ENCODE measurements around the gene PPHLN1. TPM values are rescaled to one million over a fixed set of nuclear protein-coding genes. Genes with fewer than 3 reads are reported as not detected.

PPHLN1 gene
- total RNA-seq, 1 donor from 2014 or later, result 50.3 TPM

GRCh38 chr12:42445891-42446290 is 119.9 kb downstream of the PPHLN1 start:
- no peak for DNase-seq (ENCODE audit: low spot score)
- Mint-ChIP-seq H3K4me1 (ENCODE audit: unreplicated experiment) (peaks cover 5% of the 10 kb centered on the region), H3K36me3 (ENCODE audit: low read depth, unreplicated experiment) (peaks cover 41% of the 10 kb centered on the region)

GRCh38 chr12:42446761-42447160 is 120.8 kb downstream of the PPHLN1 start:
- no peaks in the 10 kb centered on the region for H3K9me3 Mint-ChIP-seq (ENCODE audit: unreplicated experiment)
- H3K4me3 Mint-ChIP-seq (ENCODE audit: unreplicated experiment), result peak overlapping the region; percentile 57
- H3K27me3 Mint-ChIP-seq (ENCODE audit: unreplicated experiment), result no peaks in the 10 kb centered on the region
- H3K36me3 Mint-ChIP-seq (ENCODE audit: low read depth, unreplicated experiment), result peaks cover 41% of the 10 kb centered on the region
- TF ChIP-seq CTCF (IDR thresholded peaks at IDR 0.05; ENCODE audit: unreplicated experiment), result no peak
- H3K4me1 Mint-ChIP-seq (ENCODE audit: unreplicated experiment), result peaks cover 5% of the 10 kb centered on the region
- no peak overlapping the region for H3K27ac Mint-ChIP-seq (ENCODE audit: unreplicated experiment)
- DNase-seq (ENCODE audit: low spot score), result no peak

More at GRCh38 chr12:42445891-42446290, 119.9 kb downstream of the PPHLN1 start:
- TF ChIP-seq CTCF (IDR thresholded peaks at IDR 0.05; ENCODE audit: unreplicated experiment), result no peak
- H3K27me3 Mint-ChIP-seq (ENCODE audit: unreplicated experiment), result no peaks in the 10 kb centered on the region
- H3K4me3 Mint-ChIP-seq (ENCODE audit: unreplicated experiment), result no peak overlapping the region
- H3K9me3 Mint-ChIP-seq (ENCODE audit: unreplicated experiment), result no peaks in the 10 kb centered on the region
- no peak overlapping the region for H3K27ac Mint-ChIP-seq (ENCODE audit: unreplicated experiment)

GRCh38 chr12:42447371-42447786 is 121.4 kb downstream of the PPHLN1 start:
- no peak for DNase-seq (ENCODE audit: low spot score)
- no peak overlapping the region for H3K27ac Mint-ChIP-seq (ENCODE audit: unreplicated experiment)
- H3K4me1 Mint-ChIP-seq (ENCODE audit: unreplicated experiment), result peaks cover 4% of the 10 kb centered on the region
- no peaks in the 10 kb centered on the region for H3K27me3 Mint-ChIP-seq (ENCODE audit: unreplicated experiment)
- H3K4me3 Mint-ChIP-seq (ENCODE audit: unreplicated experiment), result no peak overlapping the region
- no peaks in the 10 kb centered on the region for H3K9me3 Mint-ChIP-seq (ENCODE audit: unreplicated experiment)
- H3K36me3 Mint-ChIP-seq (ENCODE audit: low read depth, unreplicated experiment), result peaks cover 40% of the 10 kb centered on the region
- no peak for TF ChIP-seq CTCF (IDR thresholded peaks at IDR 0.05; ENCODE audit: unreplicated experiment)

- Mint-ChIP-seq H3K27me3 (ENCODE audit: unreplicated experiment) (no peaks in the 10 kb centered on the region), H3K9me3 (ENCODE audit: unreplicated experiment) (no peaks in the 10 kb centered on the region), H3K27ac (ENCODE audit: unreplicated experiment) (no peak overlapping the region), H3K36me3 (ENCODE audit: low read depth, unreplicated experiment) (peaks cover 27% of the 10 kb centered on the region), H3K4me3 (ENCODE audit: unreplicated experiment) (no peak overlapping the region), H3K4me1 (ENCODE audit: unreplicated experiment) (no peaks in the 10 kb centered on the region)
- DNase-seq (ENCODE audit: low spot score), result no peak
- no peak for TF ChIP-seq CTCF (IDR thresholded peaks at IDR 0.05; ENCODE audit: unreplicated experiment)
These were observed 122.9 kb downstream of the PPHLN1 start for GRCh38 chr12:42448841-42449240.

- no peak for TF ChIP-seq CTCF (IDR thresholded peaks at IDR 0.05; ENCODE audit: unreplicated experiment)
- H3K4me3 Mint-ChIP-seq (ENCODE audit: unreplicated experiment), result no peak overlapping the region
- no peaks in the 10 kb centered on the region for H3K9me3 Mint-ChIP-seq (ENCODE audit: unreplicated experiment)
- H3K27ac Mint-ChIP-seq (ENCODE audit: unreplicated experiment), result no peak overlapping the region
- H3K27me3 Mint-ChIP-seq (ENCODE audit: unreplicated experiment), result no peaks in the 10 kb centered on the region
- no peak for DNase-seq (ENCODE audit: low spot score)
- H3K36me3 Mint-ChIP-seq (ENCODE audit: low read depth, unreplicated experiment), result peaks cover 13% of the 10 kb centered on the region
- H3K4me1 Mint-ChIP-seq (ENCODE audit: unreplicated experiment), result no peaks in the 10 kb centered on the region
These were observed 124.3 kb downstream of the PPHLN1 start for GRCh38 chr12:42450248-42450647.

All from endothelial cell (in vitro differentiated cells).